CD4-positive, alpha-beta T cell treated with Interleukin-10 for 1 hour (primary cell): ENCODE results near the gene POSTN.

Experiments used
- DNase-seq: peaks from one replicate; pipeline ENCODE4 v3.0.0-alpha.2; 2020

POSTN gene

GRCh38 chr13:37598597-37598996 is at the start of gene POSTN:
POSTN (minus strand) TSS chr13:37598768; CDS start chr13:37598726, 42 bp downstream.
- DNase-seq = no peak

- no peak for DNase-seq
Measured at GRCh38 chr13:37647031-37647650, 48.6 kb upstream of the POSTN start.

GRCh38 chr13:37646531-37646930 is 48.0 kb upstream of the POSTN start:
- no peak for DNase-seq

- no peak for DNase-seq
Measured at GRCh38 chr13:37645181-37645740, 46.7 kb upstream of the POSTN start.

- DNase-seq = no peak
Measured at GRCh38 chr13:37641391-37641790, 42.8 kb upstream of the POSTN start.

GRCh38 chr13:37640499-37640898 is 41.9 kb upstream of the POSTN start:
- no peak for DNase-seq

- no peak for DNase-seq
Measured at GRCh38 chr13:37636701-37637100, 38.1 kb upstream of the POSTN start.

- DNase-seq = no peak
Measured at GRCh38 chr13:37632294-37632693, 33.7 kb upstream of the POSTN start.

GRCh38 chr13:37627428-37627827 is 28.9 kb upstream of the POSTN start:
- DNase-seq = no peak

GRCh38 chr13:37621811-37622361 is 23.3 kb upstream of the POSTN start:
- no peak for DNase-seq

GRCh38 chr13:37618554-37618953 is 20.0 kb upstream of the POSTN start:
- no peak for DNase-seq

GRCh38 chr13:37617173-37617572 is 18.6 kb upstream of the POSTN start:
- no peak for DNase-seq

GRCh38 chr13:37616131-37616530 is 17.6 kb upstream of the POSTN start:
- DNase-seq = no peak

- DNase-seq = no peak
Measured at GRCh38 chr13:37615276-37615675, 16.7 kb upstream of the POSTN start.

GRCh38 chr13:37613638-37614037 is 15.1 kb upstream of the POSTN start:
- no peak for DNase-seq

- no peak for DNase-seq
Measured at GRCh38 chr13:37613236-37613635, 14.7 kb upstream of the POSTN start.

GRCh38 chr13:37608750-37609339 is 10.3 kb upstream of the POSTN start:
- no peak for DNase-seq

GRCh38 chr13:37602733-37603381 is 4.3 kb upstream of the POSTN start:
- no peak for DNase-seq

- no peak for DNase-seq
Measured at GRCh38 chr13:37601648-37602440, 3.3 kb upstream of the POSTN start.

GRCh38 chr13:37599519-37599918 is 951 bp upstream of the POSTN start:
- no peak for DNase-seq

- DNase-seq = no peak
Measured at GRCh38 chr13:37597477-37598025, 1.0 kb downstream of the POSTN start.

GRCh38 chr13:37596805-37597204 is 1.8 kb downstream of the POSTN start:
- no peak for DNase-seq

- no peak for DNase-seq
Measured at GRCh38 chr13:37595162-37595561, 3.4 kb downstream of the POSTN start.
